HEK293 (cell line): ENCODE data around the gene SDF2L1.

Experiments used
- CTCF ChIA-PET: fragments of 350-600 bp; formaldehyde crosslinking; extraction: SDS; loops from one replicate; lab custom pipeline; 2021; ENCODE audit warnings: antibody characterized with exemption; lab: Yijun Ruan, JAX
- POLR2A ChIA-PET: fragments of 300-600 bp; formaldehyde crosslinking; extraction: SDS; loops from one replicate; lab custom pipeline; 2020; ENCODE audit warnings: antibody characterized with exemption, inconsistent platforms; lab: Yijun Ruan, JAX
- H3K27ac ChIP-seq: fragments of 200-500 bp; sonication (Bioruptor generic); 2 replicates; pipeline ENCODE4 v1.5.1; 2014; ENCODE audit warnings: low read depth, low read length, control low read depth, inconsistent platforms; ENCODE audit errors: extremely low read depth
- H3K36me3 ChIP-seq, 2 experiments: fragments of 200-500 bp in 1 of 2; sonication (Bioruptor generic) in 1 of 2; 1 replicate in 1 of 2; 2 replicates in 1 of 2; pipeline ENCODE4 v1.5.1; 2014 to 2017; ENCODE audit warnings: inconsistent platforms in 2 of 2, low read length in 2 of 2; ENCODE audit not compliant: control insufficient read depth in 2 of 2, insufficient read depth in 1 of 2
- H3K4me1 ChIP-seq: fragments of 200-500 bp; sonication (Bioruptor generic); 2 replicates; pipeline ENCODE4 v1.5.1; 2014; ENCODE audit warnings: mild to moderate bottlenecking, low read length, inconsistent platforms; ENCODE audit not compliant: control insufficient read depth, insufficient read depth
- H3K4me3 ChIP-seq: 2 replicates; pipeline ENCODE4 v1.5.1; 2011; ENCODE audit warnings: low read depth, mild to moderate bottlenecking, control low read depth, low read length, moderate library complexity
- H3K9me3 ChIP-seq: fragments of 200-500 bp; sonication (Bioruptor generic); 2 replicates; pipeline ENCODE4 v1.5.1; 2014; ENCODE audit warnings: low read depth, low read length, inconsistent platforms; ENCODE audit not compliant: control insufficient read depth, insufficient read depth
- EGR2 ChIP-seq: fragments of 450-650 bp; formaldehyde crosslinking; IDR thresholded peaks from 2 replicates; pipeline ENCODE4 v1.5.1; 2016; ENCODE audit warnings: low read depth, missing biosample characterization, missing genetic modification characterization
- KLF8 ChIP-seq: fragments of 450-650 bp; formaldehyde crosslinking; IDR thresholded peaks from 2 replicates; pipeline ENCODE4 v1.5.1; 2016; ENCODE audit warnings: missing biosample characterization, missing genetic modification characterization
- MZF1 ChIP-seq: fragments of 450-650 bp; formaldehyde crosslinking; IDR thresholded peaks from 2 replicates; pipeline ENCODE4 v1.5.1; 2017; ENCODE audit warnings: missing biosample characterization, missing genetic modification characterization, borderline replicate concordance
- OVOL3 ChIP-seq: fragments of 450-650 bp; formaldehyde crosslinking; IDR thresholded peaks from 2 replicates; pipeline ENCODE4 v1.5.1; 2016; ENCODE audit warnings: missing biosample characterization, missing genetic modification characterization
- PRDM1 ChIP-seq: fragments of 450-650 bp; formaldehyde crosslinking; IDR thresholded peaks from 2 replicates; pipeline ENCODE4; 2016; ENCODE audit warnings: missing biosample characterization, missing genetic modification characterization
- REPIN1 ChIP-seq: fragments of 450-650 bp; formaldehyde crosslinking; IDR thresholded peaks from 2 replicates; pipeline ENCODE4 v1.5.1; 2017; ENCODE audit warnings: missing biosample characterization, missing genetic modification characterization, low read depth
- ZBTB17 ChIP-seq: fragments of 450-650 bp; formaldehyde crosslinking; IDR thresholded peaks from 2 replicates; pipeline ENCODE4 v1.5.1; 2016; ENCODE audit warnings: missing biosample characterization, missing genetic modification characterization
- ZFHX2 ChIP-seq: fragments of 450-650 bp; formaldehyde crosslinking; conservative IDR thresholded peaks from 2 replicates; pipeline ENCODE4 v1.5.1; 2016; ENCODE audit warnings: missing biosample characterization, missing genetic modification characterization
- ZFP3 ChIP-seq: fragments of 450-650 bp; formaldehyde crosslinking; IDR thresholded peaks from 2 replicates; pipeline ENCODE4 v1.5.1; 2016; ENCODE audit warnings: low read depth, missing biosample characterization, missing genetic modification characterization
- ZIC2 ChIP-seq: fragments of 450-650 bp; formaldehyde crosslinking; IDR thresholded peaks from 2 replicates; pipeline ENCODE4 v1.5.1; 2016; ENCODE audit warnings: missing biosample characterization, missing genetic modification characterization
- ZNF146 ChIP-seq: fragments of 450-650 bp; formaldehyde crosslinking; IDR thresholded peaks from 2 replicates; pipeline ENCODE4 v1.5.1; 2016; ENCODE audit warnings: missing biosample characterization, missing genetic modification characterization
- ZNF202 ChIP-seq: fragments of 450-650 bp; formaldehyde crosslinking; IDR thresholded peaks from 2 replicates; pipeline ENCODE4 v1.5.1; 2016; ENCODE audit warnings: missing biosample characterization, missing genetic modification characterization, borderline replicate concordance
- ZNF324 ChIP-seq: fragments of 450-650 bp; formaldehyde crosslinking; IDR thresholded peaks from 2 replicates; pipeline ENCODE4 v1.5.1; 2016; ENCODE audit warnings: missing biosample characterization, missing genetic modification characterization
- ZNF341 ChIP-seq: fragments of 450-650 bp; formaldehyde crosslinking; IDR thresholded peaks from 2 replicates; pipeline ENCODE4; 2016; ENCODE audit warnings: low read depth, missing biosample characterization, missing genetic modification characterization
- ZNF558 ChIP-seq: fragments of 450-650 bp; formaldehyde crosslinking; IDR thresholded peaks from 2 replicates; pipeline ENCODE4 v1.5.1; 2016; ENCODE audit warnings: missing biosample characterization, missing genetic modification characterization
- ZNF623 ChIP-seq: fragments of 450-650 bp; formaldehyde crosslinking; IDR thresholded peaks from 2 replicates; pipeline ENCODE4 v1.5.1; 2016; ENCODE audit warnings: missing biosample characterization, missing genetic modification characterization
- ZNF624 ChIP-seq: fragments of 450-650 bp; formaldehyde crosslinking; IDR thresholded peaks from 2 replicates; pipeline ENCODE4 v1.5.1; 2017; ENCODE audit warnings: missing biosample characterization, missing genetic modification characterization
- ZNF677 ChIP-seq: fragments of 450-650 bp; IDR thresholded peaks from 2 replicates; pipeline ENCODE4 v1.5.0; 2018; ENCODE audit warnings: missing biosample characterization, mild to moderate bottlenecking, missing genetic modification characterization, moderate library complexity
- ZSCAN4 ChIP-seq: fragments of 450-650 bp; formaldehyde crosslinking; IDR thresholded peaks from 2 replicates; pipeline ENCODE4 v1.5.1; 2017; ENCODE audit warnings: missing biosample characterization, missing genetic modification characterization

SDF2L1 gene

DNA sequence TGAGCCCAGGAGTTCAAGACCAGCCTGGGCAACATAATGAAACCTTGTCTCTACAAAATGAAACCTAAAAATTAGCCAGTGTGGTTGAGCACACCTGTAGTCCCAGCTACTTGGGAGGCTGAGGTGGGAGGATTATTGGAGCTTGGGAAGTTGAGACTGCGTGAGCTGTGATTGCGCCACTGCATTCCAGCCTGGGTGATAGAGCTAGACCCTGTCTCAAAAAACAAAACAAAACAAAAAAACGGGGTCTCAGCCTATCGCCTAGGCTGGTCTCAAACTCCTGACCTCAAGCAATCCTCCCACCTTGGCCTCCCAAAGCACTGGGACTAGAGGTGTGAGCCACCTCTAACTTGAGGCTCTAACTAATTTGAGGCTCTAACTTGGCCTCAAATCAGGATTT is 37.3 kb downstream of the SDF2L1 start:
- no peak overlapping the region for H3K4me3 ChIP-seq
- ChIA-PET CTCF (no interaction called here), POLR2A (interaction anchor here (0.8 kb wide), 1 partner anchor 9 kb away, joined by 3 read pairs; no protein-coding TSS in a partner anchor)
- H3K9me3 ChIP-seq = no peaks in the 10 kb centered on the region
- H3K4me1 ChIP-seq = no peaks in the 10 kb centered on the region
- H3K36me3 ChIP-seq = peaks cover 2 to 51% of the 10 kb centered on the region in 2 experiments; a peak in 2 of 3 replicates
- TF ChIP-seq ZNF341 (tag by site-specific recombination) (no peak), ZNF623 (no peak), ZSCAN4 (tag by site-specific recombination) (no peak), OVOL3 (tag by site-specific recombination) (no peak), KLF8 (tag by site-specific recombination) (no peak), ZNF146 (tag by site-specific recombination) (no peak), ZNF202 (tag by site-specific recombination) (no peak), ZNF324 (tag by site-specific recombination) (no peak), ZNF558 (tag by site-specific recombination) (no peak)
- no peak overlapping the region for H3K27ac ChIP-seq

GRCh38 chr22:21680830-21681565 is 38.9 kb downstream of the SDF2L1 start:
- H3K4me3 ChIP-seq = no peak overlapping the region
- TF ChIP-seq MZF1 (no peak), REPIN1 (no peak), EGR2 (tag by site-specific recombination) (peak; percentile 56; the same call in 1 of the 2 replicates), ZNF624 (no peak), ZBTB17 (tag by site-specific recombination) (no peak), ZFP3 (tag by site-specific recombination) (peak; percentile 89)
- CTCF ChIA-PET = no interaction called here
- POLR2A ChIA-PET = interaction anchor here (1.4 kb wide), 1 partner anchor 15 kb away, joined by 3 read pairs; the partner anchor contains the start of gene PPIL2
- no peak overlapping the region for H3K27ac ChIP-seq
- H3K36me3 ChIP-seq = peaks cover 0 to 51% of the 10 kb centered on the region in 2 experiments; a peak in 2 of 3 replicates
- no peaks in the 10 kb centered on the region for H3K4me1 ChIP-seq
- no peaks in the 10 kb centered on the region for H3K9me3 ChIP-seq

DNA sequence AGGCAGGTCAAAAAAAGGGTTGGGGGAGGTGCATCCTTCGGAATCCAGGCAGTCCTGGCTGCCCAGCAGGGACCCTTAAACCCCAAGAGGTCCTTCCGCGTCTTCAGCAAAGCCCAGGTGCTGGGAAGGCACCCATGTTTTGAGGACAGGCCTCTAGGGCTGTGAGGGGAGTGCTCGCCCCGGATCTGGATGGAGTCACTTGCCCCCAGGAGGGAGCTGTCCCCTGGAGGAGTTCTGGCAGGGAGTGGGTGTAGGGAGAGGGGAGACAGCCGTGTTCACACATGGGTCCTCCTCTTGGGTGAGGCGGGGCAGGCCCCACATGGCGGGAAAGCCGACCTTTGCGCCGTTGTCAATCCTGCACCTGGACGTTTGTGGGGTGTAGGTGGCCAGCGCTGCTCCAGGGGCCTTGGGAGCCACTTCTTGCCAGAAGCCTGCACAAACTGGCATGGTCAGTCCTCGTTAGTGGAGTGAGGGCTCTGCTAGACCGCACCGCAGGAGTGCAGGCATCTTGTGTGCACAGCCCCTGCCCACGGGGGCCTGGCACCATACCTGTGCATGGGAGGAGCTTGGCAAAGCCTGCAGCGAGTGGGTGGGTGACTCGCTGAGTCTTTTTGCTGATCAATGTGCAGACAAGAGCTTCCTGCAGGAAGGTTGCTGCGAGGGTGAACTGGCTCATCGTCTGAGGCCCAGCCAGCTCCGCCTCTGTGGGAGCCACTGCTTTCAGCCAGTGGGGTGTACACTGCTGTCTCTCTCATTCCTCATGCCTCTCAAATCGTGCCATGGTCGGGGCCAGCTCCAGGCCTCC is 39.7 kb downstream of the SDF2L1 start:
- TF ChIP-seq PRDM1 (no peak), EGR2 (tag by site-specific recombination) (peak; percentile 66), ZNF677 (tag by site-specific recombination) (no peak), ZIC2 (tag by site-specific recombination) (peak; percentile 47), ZFHX2 (tag by site-specific recombination) (peak; percentile 77)
- ChIA-PET POLR2A (interaction anchor here (1.4 kb wide), 1 partner anchor 16 kb away, joined by 3 read pairs; the partner anchor contains the start of gene PPIL2), CTCF (interaction anchor here (0.6 kb wide), 1 partner anchor 257 kb away, joined by 3 read pairs; no protein-coding TSS in a partner anchor)
- no peaks in the 10 kb centered on the region for H3K4me1 ChIP-seq
- no peak overlapping the region for H3K27ac ChIP-seq
- H3K9me3 ChIP-seq = no peaks in the 10 kb centered on the region
- no peak overlapping the region for H3K4me3 ChIP-seq
- peaks cover 0 to 57% of the 10 kb centered on the region in 2 experiments; a peak in 2 of 3 replicates for H3K36me3 ChIP-seq
